HG03175 (cell line): Measurements from ENCODE around the gene TBCD.
"Not testable (repeated sequence)": the region's sequence is repeated elsewhere in the genome, so short reads cannot be mapped to it uniquely, and the experiment has no call there.

ENCODE experiments used
- ATAC-seq: cut with Tn5 transposase; IDR thresholded peaks from one replicate; pipeline ENCODE4 v1.9.1; 2021; ENCODE audit warnings: mild to moderate bottlenecking, moderate library complexity; ENCODE audit not compliant: unreplicated experiment

TBCD gene

GRCh38 chr17:82756166-82756565, 4.3 kb downstream of the TBCD start:
- no peak for ATAC-seq

- ATAC-seq = no peak
Observed at GRCh38 chr17:82765371-82765770, 13.5 kb downstream of the TBCD start.

DNA sequence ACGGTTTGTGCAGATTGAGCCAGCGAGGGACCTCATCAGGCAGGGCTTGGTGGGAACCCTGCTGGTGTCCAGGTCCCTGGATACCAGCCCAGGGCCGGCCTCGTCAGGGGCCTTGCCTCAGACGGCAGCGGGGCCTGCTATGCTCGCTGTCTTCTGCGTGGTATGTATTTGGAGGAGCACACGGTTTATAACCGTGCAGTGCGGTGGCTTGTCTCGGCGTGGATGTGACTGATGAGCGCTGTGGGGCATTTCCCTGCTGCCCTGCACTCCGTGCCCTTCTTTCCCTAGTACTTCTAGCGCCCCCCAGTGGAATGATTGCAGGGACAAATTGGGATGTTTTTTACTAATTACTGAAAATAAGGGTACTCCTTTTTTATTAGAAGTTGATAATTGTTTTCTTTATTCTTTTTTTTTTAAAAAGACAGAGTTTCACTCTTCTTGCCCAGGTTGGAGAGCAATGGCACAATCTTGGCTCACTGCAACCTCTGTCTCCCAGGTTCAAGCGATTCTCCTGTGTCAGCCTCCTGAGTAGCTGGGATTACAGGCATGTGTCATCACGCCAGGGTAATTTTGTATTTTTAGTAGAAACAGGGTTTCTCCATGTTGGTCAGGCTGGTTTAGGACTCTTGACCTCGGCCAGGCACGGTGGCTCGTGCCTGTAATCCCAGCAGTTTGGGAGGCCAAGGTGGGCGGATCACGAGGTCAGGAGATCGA, 15.3 kb downstream of the TBCD start:
- ATAC-seq = no peak

GRCh38 chr17:82769041-82769440, 17.2 kb downstream of the TBCD start:
- no peak for ATAC-seq

GRCh38 chr17:82772026-82772425, 20.2 kb downstream of the TBCD start:
- no peak for ATAC-seq

GRCh38 chr17:82774456-82774855, 22.6 kb downstream of the TBCD start:
- not testable (repeated sequence) for ATAC-seq

GRCh38 chr17:82775001-82775823, 23.3 kb downstream of the TBCD start:
- ATAC-seq = no peak

- ATAC-seq = no peak
Observed at GRCh38 chr17:82776454-82776853, 24.6 kb downstream of the TBCD start.

DNA sequence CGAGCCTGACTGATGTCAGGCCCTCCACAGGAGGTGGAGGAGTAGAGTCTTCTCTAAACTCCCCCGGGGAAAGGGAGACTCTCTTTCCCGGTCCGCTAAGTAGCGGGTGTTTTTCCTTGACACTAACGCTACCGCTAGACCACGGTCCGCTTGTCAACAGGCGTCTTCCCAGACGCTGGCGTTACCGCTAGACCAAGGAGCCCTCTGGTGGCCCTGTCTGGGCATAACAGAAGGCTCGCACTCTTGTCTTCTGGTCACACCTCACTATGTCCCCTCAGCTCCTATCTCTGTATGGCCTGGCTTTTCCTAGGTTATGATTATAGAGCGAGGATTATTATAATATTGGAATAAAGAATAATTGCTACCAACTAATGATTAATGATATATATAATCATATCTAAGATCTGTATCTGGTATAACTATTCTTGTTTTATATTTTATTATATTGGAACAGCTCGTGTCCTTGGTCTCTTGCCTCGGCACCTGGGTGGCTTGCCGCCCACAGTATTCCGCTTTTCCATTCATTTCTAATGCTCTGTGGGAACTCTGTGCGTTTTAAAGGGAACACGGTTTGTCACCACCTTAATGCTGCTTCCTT, 26.0 kb downstream of the TBCD start:
- ATAC-seq = not testable (repeated sequence)

GRCh38 chr17:82779541-82779940, 27.7 kb downstream of the TBCD start:
- ATAC-seq = no peak

DNA sequence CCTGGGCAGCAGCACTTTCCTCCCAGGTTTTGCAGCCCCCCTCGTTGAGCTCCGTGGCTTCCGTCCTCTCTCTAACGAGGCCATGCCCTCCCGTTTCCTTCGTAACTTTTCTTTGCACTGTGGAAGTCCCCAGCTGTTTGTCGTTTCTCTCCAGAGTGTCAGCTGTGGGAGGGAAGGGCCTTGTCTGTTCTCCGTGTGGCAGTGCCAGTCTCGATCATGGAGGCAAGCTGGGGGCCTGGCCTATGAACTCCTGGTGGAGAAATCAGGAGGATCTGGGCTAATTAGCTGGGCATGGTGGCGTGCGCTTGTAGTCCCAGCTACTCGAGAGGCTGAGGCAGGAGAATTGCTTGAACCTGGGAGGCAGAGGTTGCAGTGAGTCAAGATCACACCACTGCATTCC, 28.3 kb downstream of the TBCD start:
- ATAC-seq = no peak

DNA sequence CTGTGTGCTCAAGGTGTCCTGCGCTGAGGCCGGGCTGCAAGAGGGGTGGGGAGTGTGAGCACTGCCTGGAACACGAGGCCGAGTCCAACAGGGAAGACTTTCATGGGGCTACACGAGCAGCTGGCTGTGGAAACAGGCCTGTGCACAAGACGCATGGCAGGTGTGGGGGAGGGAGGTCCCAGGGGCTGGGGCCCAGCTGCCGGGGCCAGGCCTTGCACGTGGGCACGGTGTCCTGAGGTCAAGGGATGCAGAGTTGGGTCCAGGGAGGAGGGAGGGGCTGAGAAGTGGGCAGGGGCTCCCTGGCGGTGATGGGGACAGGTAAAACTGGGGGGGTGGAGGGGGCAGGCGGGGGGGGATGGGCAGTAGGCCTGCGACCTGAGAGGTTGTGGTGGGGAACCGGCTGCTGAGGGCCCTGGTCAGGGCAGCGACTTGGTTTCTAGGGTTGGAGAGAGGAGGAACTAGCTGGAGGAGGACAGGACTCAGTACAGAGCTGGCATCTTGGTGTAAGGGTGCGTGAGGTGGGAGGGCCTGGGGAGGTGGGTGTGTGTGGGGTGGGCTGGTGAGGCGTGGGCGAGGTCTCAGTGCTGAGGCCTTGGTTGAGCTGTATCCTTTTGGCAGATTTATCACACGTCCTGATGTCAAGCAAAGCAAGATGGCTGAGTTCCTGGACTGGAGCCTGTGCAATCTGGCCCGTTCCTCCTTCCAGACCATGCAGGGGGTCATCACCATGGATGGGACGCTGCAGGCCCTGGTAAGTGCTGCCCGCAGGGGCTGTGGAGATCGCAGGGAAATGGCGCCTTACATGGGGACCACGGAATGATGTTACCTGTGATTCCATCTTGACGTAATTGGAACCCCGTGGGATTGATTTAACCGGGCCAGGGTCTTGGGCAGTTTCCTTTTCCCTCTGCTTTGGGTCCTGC, 29.4 kb downstream of the TBCD start:
- ATAC-seq = no peak

GRCh38 chr17:82781894-82782274, 30.0 kb downstream of the TBCD start:
- ATAC-seq = no peak

DNA sequence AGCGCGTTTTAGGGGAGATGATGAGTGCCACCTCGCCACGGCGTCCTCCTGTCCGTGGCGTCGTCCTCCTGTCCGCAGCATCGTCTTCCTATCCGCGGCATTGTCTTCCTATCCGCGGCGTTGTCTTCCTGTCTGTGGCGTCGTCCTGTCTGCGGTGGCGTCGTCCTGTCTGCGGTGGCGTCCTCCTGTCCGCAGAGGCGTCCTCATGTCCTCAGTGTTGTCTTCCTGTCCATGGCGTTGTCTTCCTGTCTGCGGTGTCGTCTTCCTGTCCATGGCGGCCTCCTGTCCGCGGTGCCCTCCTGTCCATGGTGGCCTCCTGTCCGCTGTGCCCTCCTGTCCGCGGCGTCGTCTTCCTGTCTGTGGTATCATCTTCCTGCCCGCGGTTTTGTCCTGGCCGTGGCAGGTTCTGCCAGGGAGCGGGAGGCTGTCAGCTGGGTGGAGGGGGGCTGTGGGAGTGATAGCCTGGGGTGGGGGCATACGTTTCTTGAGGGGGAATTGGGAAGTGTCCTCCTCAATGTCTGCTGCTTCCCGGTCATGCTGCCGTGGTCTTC, 30.9 kb downstream of the TBCD start:
- ATAC-seq = no peak

- ATAC-seq = no peak
Observed at GRCh38 chr17:82783498-82783897, 31.6 kb downstream of the TBCD start.

DNA sequence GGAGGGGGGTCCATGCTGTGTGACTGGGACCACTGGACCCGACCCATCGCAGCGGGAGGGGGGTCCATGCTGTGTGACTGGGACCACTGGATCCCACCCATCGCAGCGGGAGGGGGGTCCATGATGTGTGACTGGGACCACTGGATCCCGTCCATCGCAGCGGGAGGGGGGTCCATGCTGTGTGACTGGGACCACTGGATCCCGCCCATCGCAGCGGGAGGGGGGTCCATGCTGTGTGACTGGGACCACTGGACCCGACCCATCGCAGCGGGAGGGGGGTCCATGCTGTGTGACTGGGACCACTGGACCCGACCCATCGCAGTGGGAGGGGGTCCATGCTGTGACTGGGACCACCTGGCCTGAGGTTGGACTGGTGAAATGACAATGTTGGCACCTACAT, 33.7 kb downstream of the TBCD start:
- ATAC-seq = not testable (repeated sequence)

- no peak for ATAC-seq
Observed at GRCh38 chr17:82786427-82786826, 34.6 kb downstream of the TBCD start.

GRCh38 chr17:82787081-82787848, 35.4 kb downstream of the TBCD start:
- ATAC-seq = no peak

- ATAC-seq = no peak
Observed at GRCh38 chr17:82788206-82789001, 36.5 kb downstream of the TBCD start.
